ENCODE results near the gene EML2. TPM values are rescaled to one million over a fixed set of nuclear protein-coding genes. Genes with fewer than 3 reads are reported as not detected.

EML2 gene
- total and polyA plus RNA-seq, 2 of the 4 experiments (the other 2 are of a cell fraction) = 11.8 to 25.3 TPM

DNA sequence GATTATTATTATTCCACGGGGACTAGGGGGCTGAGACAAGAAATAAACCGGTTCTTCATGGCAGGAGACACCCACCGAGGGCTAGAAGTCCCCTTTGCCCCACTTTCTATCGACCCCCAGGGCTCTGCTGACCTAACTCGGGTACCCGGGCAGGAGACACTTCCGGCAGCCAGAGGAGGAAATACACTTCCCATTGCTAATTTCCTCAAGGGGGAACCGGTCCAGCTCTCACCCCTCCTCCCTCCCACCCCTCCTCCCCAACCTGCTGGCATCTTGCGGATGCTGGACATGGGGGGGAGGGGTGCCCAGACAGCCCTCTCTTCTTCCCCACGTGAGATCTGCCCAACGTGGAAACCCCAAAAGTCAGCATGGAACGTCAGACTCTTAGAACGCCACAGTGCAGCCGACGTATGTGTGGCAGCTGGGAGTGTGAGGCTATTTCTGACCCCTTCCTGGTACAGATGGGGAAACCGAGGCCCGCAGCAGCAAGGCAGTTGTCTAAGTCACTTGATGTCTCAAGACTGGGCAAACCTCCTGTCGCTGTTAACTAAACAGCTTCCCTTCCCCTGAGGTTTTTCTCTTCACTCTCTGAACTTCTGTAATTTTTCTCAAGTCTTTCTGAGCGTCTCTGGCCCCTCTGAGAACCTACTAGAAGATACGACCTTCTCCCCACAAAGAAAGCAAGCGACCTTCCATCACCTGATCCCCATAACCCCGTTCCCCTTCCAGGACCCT lies 40.8 kb downstream of the EML2 start (continued):
- no peak for TF ChIP-seq MAZ (IDR thresholded peaks at IDR 0.05; ENCODE audit: borderline replicate concordance, low read depth, low read length)
- no peak for TF ChIP-seq CHD1 (IDR thresholded peaks at IDR 0.05; ENCODE audit: low read depth, low read length)

DNA sequence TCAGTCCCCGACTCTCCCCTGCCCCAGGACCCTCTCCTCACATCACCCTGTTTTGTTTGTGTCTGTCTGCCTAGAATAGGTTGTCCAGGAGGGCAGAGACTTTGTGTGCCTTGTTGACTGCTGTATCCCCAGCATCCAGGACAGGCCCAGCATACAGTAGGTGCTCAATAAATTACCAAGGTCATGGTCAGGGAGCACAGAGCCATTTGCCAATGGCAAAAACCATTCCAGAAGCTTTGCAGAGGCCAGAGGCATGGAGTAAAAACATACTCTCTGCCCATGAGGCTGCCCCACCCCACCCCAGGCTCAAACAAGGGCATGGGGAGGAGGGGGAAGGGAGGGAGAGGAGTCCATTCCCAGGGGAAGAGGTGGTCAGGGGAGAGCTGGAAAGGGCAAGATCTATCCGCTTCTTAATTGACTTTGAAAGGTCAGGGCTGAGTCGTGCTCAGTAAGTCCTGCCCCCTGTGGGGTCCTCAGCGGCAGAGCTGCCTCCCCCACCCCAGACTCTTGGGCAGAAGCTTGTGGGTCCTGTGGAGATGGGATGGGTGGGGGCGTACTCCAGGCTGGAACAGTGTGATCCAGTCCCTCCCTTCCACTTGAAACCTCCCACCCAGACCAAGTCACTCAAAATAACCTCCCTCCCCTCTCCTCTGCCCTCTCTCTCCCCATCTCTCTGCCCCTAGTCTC lies 41.6 kb downstream of the EML2 start:
- intact Hi-C loops (cut with micrococcal nuclease) = no loop called here
- in situ Hi-C loops (cut with MboI; ENCODE audit: low sequenced_read_pairs) = no loop called here
- ATAC-seq (ENCODE audit: low read depth) = no peak
- H2AK9ac ChIP-seq (replicated peaks; ENCODE audit: low read depth, low read length, poor library complexity) = no peak overlapping the region
- no peaks in the 10 kb centered on the region for H3K36me3 ChIP-seq (ENCODE audit: control insufficient read depth, insufficient read depth, low read length)
- H3K4ac ChIP-seq (ENCODE audit: low read depth, low read length) = no peak overlapping the region
- POLR2A ChIA-PET (ENCODE audit: unreplicated experiment) = no interaction called here
- H3K18ac ChIP-seq (ENCODE audit: low read depth, low read length) = no peak overlapping the region
- no peak overlapping the region; the same call in 1 of the 2 replicates for H3K9ac ChIP-seq (ENCODE audit: low read depth, low read length)
- no peak overlapping the region for H3K14ac ChIP-seq (replicated peaks; ENCODE audit: low read depth, low read length)
- H4K91ac ChIP-seq (ENCODE audit: insufficient read depth, low read depth, low read length) = no peak overlapping the region
- dilution Hi-C loops (cut with HindIII; ENCODE audit: low sequenced_read_pairs, unreplicated experiment) = no loop called here
- no peaks in the 10 kb centered on the region for H3K4me1 ChIP-seq (ENCODE audit: control insufficient read depth, insufficient read depth, low read length)
- no peak overlapping the region for H2BK20ac ChIP-seq (ENCODE audit: low read depth, low read length)
- no peak overlapping the region; the same call in 1 of the 2 replicates for H3K4me2 ChIP-seq (ENCODE audit: low read depth, low read length)
- TF ChIP-seq, protein P1, sequence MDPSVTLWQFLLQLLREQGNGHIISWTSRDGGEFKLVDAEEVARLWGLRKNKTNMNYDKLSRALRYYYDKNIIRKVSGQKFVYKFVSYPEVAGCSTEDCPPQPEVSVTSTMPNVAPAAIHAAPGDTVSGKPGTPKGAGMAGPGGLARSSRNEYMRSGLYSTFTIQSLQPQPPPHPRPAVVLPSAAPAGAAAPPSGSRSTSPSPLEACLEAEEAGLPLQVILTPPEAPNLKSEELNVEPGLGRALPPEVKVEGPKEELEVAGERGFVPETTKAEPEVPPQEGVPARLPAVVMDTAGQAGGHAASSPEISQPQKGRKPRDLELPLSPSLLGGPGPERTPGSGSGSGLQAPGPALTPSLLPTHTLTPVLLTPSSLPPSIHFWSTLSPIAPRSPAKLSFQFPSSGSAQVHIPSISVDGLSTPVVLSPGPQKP (IDR thresholded peaks at IDR 0.05; ENCODE audit: borderline replicate concordance, low read depth, low read length) = no peak
- TF ChIP-seq MAFK (IDR thresholded peaks at IDR 0.05; ENCODE audit: low read depth, low read length) (no peak), RAD21 (IDR thresholded peaks at IDR 0.05; ENCODE audit: low read length) (no peak), CHD1 (IDR thresholded peaks at IDR 0.05; ENCODE audit: low read depth, low read length) (no peak), NFE2L2 (IDR thresholded peaks at IDR 0.05; ENCODE audit: low read depth, low read length) (no peak)
- TF ChIP-seq, protein P2, sequence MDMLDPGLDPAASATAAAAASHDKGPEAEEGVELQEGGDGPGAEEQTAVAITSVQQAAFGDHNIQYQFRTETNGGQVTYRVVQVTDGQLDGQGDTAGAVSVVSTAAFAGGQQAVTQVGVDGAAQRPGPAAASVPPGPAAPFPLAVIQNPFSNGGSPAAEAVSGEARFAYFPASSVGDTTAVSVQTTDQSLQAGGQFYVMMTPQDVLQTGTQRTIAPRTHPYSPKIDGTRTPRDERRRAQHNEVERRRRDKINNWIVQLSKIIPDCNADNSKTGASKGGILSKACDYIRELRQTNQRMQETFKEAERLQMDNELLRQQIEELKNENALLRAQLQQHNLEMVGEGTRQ (IDR thresholded peaks at IDR 0.05; ENCODE audit: low read depth, low read length) = no peak
- H3K9me3 ChIP-seq (ENCODE audit: control insufficient read depth, insufficient read depth, low read length) = peaks cover 2% of the 10 kb centered on the region; the same call in 1 of the 2 replicates
- H3K4me3 ChIP-seq (ENCODE audit: insufficient read depth, low read depth, low read length) = no peak overlapping the region
- no peak overlapping the region for H2BK15ac ChIP-seq (ENCODE audit: low read depth, low read length)
- no peak overlapping the region for H2BK5ac ChIP-seq (ENCODE audit: low read depth, low read length, poor library complexity, severe bottlenecking)
- H3K27ac ChIP-seq (ENCODE audit: insufficient read depth, low read length) = no peak overlapping the region
- peaks cover 58% of the 10 kb centered on the region for H3K27me3 ChIP-seq (ENCODE audit: control insufficient read depth, insufficient read depth, low read length)
- H2AFZ ChIP-seq (replicated peaks; ENCODE audit: low read length, poor library complexity) = peak overlapping the region; percentile 86
- no peaks in the 10 kb centered on the region; the same call in 1 of the 2 replicates for H4K20me1 ChIP-seq (ENCODE audit: insufficient read depth, low read length)
- no peak overlapping the region for H3K23ac ChIP-seq (ENCODE audit: low read depth, low read length)
- H3K79me1 ChIP-seq (ENCODE audit: low read depth in 1 of 2, low read length in 2 of 2) = no peaks in the 10 kb centered on the region
- H2AK5ac ChIP-seq (ENCODE audit: low read depth, low read length) = peak overlapping the region; percentile 28; the same call in 1 of the 2 replicates
- CTCF ChIA-PET = interaction anchor here (1.1 kb wide), 1 partner anchor 104 kb away, joined by 3 read pairs; no protein-coding TSS in a partner anchor
- H3K9me1 ChIP-seq (ENCODE audit: insufficient read depth, low read length) = 0 out of 2 replicates have a peak, but pooled peaks cover 3% of the 10 kb centered on the region
- DNase-seq = no peak
- H2BK120ac ChIP-seq (ENCODE audit: low read depth, low read length) = peak overlapping the region; percentile 26
- H4K8ac ChIP-seq (ENCODE audit: low read depth in 2 of 2, low read length in 2 of 2) = peak overlapping the region; percentile 50 to 63
- WGBS, 2 experiments (ENCODE audit: extremely low coverage in 2 of 2, insufficient read length in 1 of 2) = no CpG with 5 or more reads among the region's 5 CpGs
- H3K56ac ChIP-seq (ENCODE audit: extremely low read depth, insufficient read depth, low read length) = no peak overlapping the region
- no peak overlapping the region for H4K5ac ChIP-seq (ENCODE audit: low read depth, low read length)
- no TSS peak for BruUV-seq (replicated peaks)
